ENCODE measurements around the gene CCIN. TPM values are rescaled to one million over a fixed set of nuclear protein-coding genes. Genes with fewer than 3 reads are reported as not detected.

CCIN gene
- total RNA-seq, 1 donor, result 2.6 TPM

DNA sequence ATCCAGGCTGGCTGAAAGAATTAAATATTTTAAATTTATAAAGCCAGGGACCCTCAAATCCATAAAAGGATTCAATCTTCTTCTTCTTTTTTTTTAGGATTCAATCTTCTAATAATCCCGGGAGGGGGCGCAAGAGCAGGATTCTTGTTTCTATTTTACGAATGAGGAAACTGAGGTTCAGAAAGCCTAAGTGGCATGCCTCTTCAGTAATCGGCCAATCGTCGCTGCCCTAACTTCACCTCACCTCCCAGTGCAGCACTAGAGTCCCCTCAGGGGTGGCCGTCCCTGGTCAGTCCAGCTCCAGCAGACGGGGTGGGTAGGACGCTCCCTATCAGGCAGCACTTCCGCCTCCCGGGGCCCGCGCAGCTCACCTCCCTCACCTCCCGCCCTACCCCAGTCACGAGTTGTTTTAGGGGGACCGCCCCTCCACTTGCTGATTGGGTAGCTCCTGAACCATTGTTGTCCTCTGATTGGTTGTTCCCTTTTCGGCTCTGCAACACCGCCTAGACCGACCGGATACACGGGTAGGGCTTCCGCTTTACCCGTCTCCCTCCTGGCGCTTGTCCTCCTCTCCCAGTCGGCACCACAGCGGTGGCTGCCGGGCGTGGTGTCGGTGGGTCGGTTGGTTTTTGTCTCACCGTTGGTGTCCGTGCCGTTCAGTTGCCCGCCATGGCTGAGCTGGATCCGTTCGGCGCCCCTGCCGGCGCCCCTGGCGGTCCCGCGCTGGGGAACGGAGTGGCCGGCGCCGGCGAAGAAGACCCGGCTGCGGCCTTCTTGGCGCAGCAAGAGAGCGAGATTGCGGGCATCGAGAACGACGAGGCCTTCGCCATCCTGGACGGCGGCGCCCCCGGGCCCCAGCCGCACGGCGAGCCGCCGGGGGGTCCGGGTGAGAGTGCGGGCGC, 21.5 kb downstream of the CCIN start, which contains the start of gene CLTA:
Gene CLTA (plus strand): TSS at position 534 of the 902 bp plus-strand sequence. CDS start 136 bp downstream, at position 670.
- DNase-seq (ENCODE audit: low read depth), result peak; percentile 99
- TF ChIP-seq, protein P1, sequence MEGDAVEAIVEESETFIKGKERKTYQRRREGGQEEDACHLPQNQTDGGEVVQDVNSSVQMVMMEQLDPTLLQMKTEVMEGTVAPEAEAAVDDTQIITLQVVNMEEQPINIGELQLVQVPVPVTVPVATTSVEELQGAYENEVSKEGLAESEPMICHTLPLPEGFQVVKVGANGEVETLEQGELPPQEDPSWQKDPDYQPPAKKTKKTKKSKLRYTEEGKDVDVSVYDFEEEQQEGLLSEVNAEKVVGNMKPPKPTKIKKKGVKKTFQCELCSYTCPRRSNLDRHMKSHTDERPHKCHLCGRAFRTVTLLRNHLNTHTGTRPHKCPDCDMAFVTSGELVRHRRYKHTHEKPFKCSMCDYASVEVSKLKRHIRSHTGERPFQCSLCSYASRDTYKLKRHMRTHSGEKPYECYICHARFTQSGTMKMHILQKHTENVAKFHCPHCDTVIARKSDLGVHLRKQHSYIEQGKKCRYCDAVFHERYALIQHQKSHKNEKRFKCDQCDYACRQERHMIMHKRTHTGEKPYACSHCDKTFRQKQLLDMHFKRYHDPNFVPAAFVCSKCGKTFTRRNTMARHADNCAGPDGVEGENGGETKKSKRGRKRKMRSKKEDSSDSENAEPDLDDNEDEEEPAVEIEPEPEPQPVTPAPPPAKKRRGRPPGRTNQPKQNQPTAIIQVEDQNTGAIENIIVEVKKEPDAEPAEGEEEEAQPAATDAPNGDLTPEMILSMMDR (IDR thresholded peaks at IDR 0.05; ENCODE audit: insufficient read depth, low read length), result peak; percentile 62

DNA sequence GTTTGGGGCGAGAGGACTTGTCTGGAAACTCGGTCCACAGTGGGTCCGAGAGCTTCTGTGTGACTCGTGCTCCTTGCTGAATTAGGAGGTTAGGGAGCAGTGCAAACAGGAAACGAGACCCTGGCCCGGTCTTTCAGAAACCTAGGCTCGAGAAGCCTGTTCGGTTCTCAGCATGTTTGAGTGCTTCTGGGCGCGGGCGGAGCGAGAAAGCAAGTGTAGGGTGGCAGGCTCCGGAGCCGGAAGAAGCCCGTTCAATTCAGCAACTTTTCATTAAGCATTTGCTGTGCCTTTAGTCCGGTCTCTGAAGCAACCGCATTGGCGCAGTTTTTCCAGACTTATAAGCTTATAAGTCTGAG, 22.1 kb downstream of the CCIN start:
- DNase-seq (ENCODE audit: low read depth), result peak; percentile 28
- peak overlapping the region; percentile 92 for H3K4me3 ChIP-seq (ENCODE audit: low read depth, low read length)
- TF ChIP-seq, protein P1 (IDR thresholded peaks at IDR 0.05; ENCODE audit: insufficient read depth, low read length), result no peak

More for the DNA sequence above, 21.5 kb downstream of the CCIN start, which contains the start of gene CLTA:
- peak within 1 kb of the TSS; percentile 92 for H3K4me3 ChIP-seq (ENCODE audit: low read depth, low read length)

- DNase-seq (ENCODE audit: low read depth), result peak; percentile 15
- TF ChIP-seq, protein P1 (IDR thresholded peaks at IDR 0.05; ENCODE audit: insufficient read depth, low read length), result no peak
- peak overlapping the region; percentile 92 for H3K4me3 ChIP-seq (ENCODE audit: low read depth, low read length)
These were observed 22.5 kb downstream of the CCIN start for GRCh38 chr9:36191686-36192085.

- DNase-seq (ENCODE audit: low read depth), result peak; percentile 13
- H3K4me3 ChIP-seq (ENCODE audit: low read depth, low read length), result peak overlapping the region; percentile 92
- TF ChIP-seq, protein P1 (IDR thresholded peaks at IDR 0.05; ENCODE audit: insufficient read depth, low read length), result no peak
These were observed 23.0 kb downstream of the CCIN start for GRCh38 chr9:36192196-36192595.

DNA sequence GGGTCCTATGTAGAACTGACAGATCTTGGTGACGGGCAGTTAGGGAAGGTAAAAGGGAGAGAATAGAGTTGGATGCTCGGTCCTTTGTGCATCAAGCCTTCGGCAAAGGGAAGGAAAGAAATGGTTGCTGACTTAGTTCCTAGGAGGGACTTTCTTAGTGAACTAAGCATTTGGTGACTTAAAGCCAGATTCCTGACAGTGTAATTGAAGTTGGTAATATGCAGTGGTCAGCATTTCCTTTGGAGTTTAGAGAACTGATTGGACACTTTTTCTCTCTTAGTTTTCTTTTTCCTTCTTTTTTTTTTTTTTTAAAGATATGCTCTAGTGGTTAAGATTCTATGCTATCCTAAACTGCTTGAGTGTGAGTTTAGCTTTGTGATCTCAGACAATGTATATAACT, 23.8 kb downstream of the CCIN start:
- peak overlapping the region; percentile 92 for H3K4me3 ChIP-seq (ENCODE audit: low read depth, low read length)
- TF ChIP-seq, protein P1 (IDR thresholded peaks at IDR 0.05; ENCODE audit: insufficient read depth, low read length), result no peak
- DNase-seq (ENCODE audit: low read depth), result peak; percentile 22

GRCh38 chr9:36194326-36195000, 25.3 kb downstream of the CCIN start:
- H3K4me3 ChIP-seq (ENCODE audit: low read depth, low read length), result peak overlapping the region; percentile 45
- DNase-seq (ENCODE audit: low read depth), result peak; percentile 46
- TF ChIP-seq, protein P1 (IDR thresholded peaks at IDR 0.05; ENCODE audit: insufficient read depth, low read length), result no peak
